GM06990 (cell line): Measurements from ENCODE around the gene LRRTM4.

Source experiments
- DNase-seq: peaks from one replicate; pipeline ENCODE4 v3.0.0-alpha.2; 2011; ENCODE audit not compliant: insufficient read length; ENCODE audit errors: extremely low read depth
- H3K27me3 ChIP-seq: replicated peaks from 2 replicates; pipeline ENCODE4 v1.6.0; 2011; ENCODE audit warnings: low read length; ENCODE audit not compliant: control insufficient read depth, insufficient read depth
- H3K36me3 ChIP-seq: 2 replicates; pipeline ENCODE4 v1.5.1; 2011; ENCODE audit warnings: low read length; ENCODE audit not compliant: control insufficient read depth, insufficient read depth
- H3K4me3 ChIP-seq: replicated peaks from 2 replicates; pipeline ENCODE4 v1.5.1; 2011; ENCODE audit warnings: low read depth, mild to moderate bottlenecking, control low read depth, low read length
- TF ChIP-seq, protein P1 (sequence below): IDR thresholded peaks from 2 replicates; pipeline ENCODE4 v1.5.1; 2011; ENCODE audit warnings: low read length, control low read depth, mild to moderate bottlenecking, inconsistent platforms; ENCODE audit not compliant: insufficient read depth, poor library complexity, severe bottlenecking

The LRRTM4 gene

DNA sequence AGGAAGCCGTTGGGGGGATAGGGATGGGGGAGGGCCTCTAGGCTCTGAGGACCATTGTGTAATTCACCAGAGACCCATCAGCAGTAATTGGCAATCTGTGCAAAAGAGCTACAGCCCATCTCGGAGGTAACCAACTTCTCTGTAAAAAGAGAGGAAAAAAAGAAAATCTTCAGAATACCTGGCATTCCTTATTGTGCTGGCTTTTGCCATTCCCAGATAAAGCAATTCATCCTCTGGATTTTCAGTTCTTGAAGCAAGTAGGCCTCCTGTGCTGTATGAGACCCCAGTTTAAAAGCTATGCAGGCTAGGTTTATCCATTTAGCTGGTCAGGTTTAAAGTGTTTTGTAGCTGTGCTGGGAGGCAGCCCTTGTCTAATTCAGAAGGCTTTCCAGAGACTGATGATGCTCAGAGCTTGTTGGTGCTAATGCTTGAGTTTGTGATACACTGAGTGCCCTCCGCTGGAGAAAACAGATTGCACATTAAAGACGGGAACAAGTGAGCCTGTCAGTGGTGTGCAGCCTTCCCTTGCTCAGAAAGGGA lies at the start of gene LRRTM4:
Gene LRRTM4, minus strand, starts transcription at position 446 of the 540 bp plus-strand sequence.
- Histone ChIP-seq H3K4me3 (no peak within 1 kb of the TSS), H3K36me3 (no peaks in the 10 kb centered on the region), H3K27me3 (no peaks in the 10 kb centered on the region)
- DNase-seq, result no peak
- TF ChIP-seq, protein P1, sequence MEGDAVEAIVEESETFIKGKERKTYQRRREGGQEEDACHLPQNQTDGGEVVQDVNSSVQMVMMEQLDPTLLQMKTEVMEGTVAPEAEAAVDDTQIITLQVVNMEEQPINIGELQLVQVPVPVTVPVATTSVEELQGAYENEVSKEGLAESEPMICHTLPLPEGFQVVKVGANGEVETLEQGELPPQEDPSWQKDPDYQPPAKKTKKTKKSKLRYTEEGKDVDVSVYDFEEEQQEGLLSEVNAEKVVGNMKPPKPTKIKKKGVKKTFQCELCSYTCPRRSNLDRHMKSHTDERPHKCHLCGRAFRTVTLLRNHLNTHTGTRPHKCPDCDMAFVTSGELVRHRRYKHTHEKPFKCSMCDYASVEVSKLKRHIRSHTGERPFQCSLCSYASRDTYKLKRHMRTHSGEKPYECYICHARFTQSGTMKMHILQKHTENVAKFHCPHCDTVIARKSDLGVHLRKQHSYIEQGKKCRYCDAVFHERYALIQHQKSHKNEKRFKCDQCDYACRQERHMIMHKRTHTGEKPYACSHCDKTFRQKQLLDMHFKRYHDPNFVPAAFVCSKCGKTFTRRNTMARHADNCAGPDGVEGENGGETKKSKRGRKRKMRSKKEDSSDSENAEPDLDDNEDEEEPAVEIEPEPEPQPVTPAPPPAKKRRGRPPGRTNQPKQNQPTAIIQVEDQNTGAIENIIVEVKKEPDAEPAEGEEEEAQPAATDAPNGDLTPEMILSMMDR, result no peak

GRCh38 chr2:77571545-77571944 lies 49.4 kb upstream of the LRRTM4 start:
- Histone ChIP-seq H3K36me3 (no peaks in the 10 kb centered on the region), H3K27me3 (no peaks in the 10 kb centered on the region), H3K4me3 (no peak overlapping the region)
- DNase-seq, result no peak
- TF ChIP-seq, protein P1, result no peak

- no peak overlapping the region for H3K4me3 ChIP-seq
- no peaks in the 10 kb centered on the region for H3K36me3 ChIP-seq
- no peaks in the 10 kb centered on the region for H3K27me3 ChIP-seq
- DNase-seq, result no peak
- TF ChIP-seq, protein P1, result no peak
These were observed 45.5 kb upstream of the LRRTM4 start for GRCh38 chr2:77567723-77568122.

DNA sequence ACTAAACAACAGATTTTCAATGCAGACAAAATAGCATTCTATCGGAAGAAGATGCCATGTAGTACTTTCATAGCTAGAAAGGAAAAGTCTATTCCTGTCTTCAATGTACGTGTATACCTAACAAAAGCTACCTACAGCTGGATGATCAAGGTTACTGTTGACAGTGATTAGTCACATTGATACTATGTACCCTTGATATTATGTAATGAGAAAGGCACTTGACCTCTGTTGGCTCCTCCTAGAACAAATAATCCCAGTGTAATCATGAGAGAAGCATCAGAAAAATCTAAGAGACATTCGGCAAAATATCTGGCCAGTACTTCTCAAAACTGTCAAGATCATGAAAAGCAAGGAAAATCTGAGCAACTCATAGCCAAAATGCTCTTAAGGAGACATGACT lies 44.4 kb upstream of the LRRTM4 start:
- no peak for DNase-seq
- TF ChIP-seq, protein P1, result no peak
- H3K36me3 ChIP-seq, result no peaks in the 10 kb centered on the region
- H3K4me3 ChIP-seq, result no peak overlapping the region
- H3K27me3 ChIP-seq, result no peaks in the 10 kb centered on the region

GRCh38 chr2:77566131-77566530 lies 44.0 kb upstream of the LRRTM4 start:
- no peaks in the 10 kb centered on the region for H3K27me3 ChIP-seq
- H3K4me3 ChIP-seq, result no peak overlapping the region
- TF ChIP-seq, protein P1, result no peak
- DNase-seq, result no peak
- no peaks in the 10 kb centered on the region for H3K36me3 ChIP-seq

GRCh38 chr2:77552956-77553355 lies 30.8 kb upstream of the LRRTM4 start:
- DNase-seq, result no peak
- Histone ChIP-seq H3K27me3 (no peaks in the 10 kb centered on the region), H3K4me3 (no peak overlapping the region), H3K36me3 (no peaks in the 10 kb centered on the region)
- TF ChIP-seq, protein P1, result no peak
